ENCODE data around the gene MICAL3.
"Not testable (repeated sequence)": the region's sequence is repeated elsewhere in the genome, so short reads cannot be mapped to it uniquely, and the experiment has no call there.

MICAL3 gene

GRCh38 chr22:17773606-17774205 is 250.7 kb downstream of the MICAL3 start:
- DNase-seq = peak; percentile 71

DNA sequence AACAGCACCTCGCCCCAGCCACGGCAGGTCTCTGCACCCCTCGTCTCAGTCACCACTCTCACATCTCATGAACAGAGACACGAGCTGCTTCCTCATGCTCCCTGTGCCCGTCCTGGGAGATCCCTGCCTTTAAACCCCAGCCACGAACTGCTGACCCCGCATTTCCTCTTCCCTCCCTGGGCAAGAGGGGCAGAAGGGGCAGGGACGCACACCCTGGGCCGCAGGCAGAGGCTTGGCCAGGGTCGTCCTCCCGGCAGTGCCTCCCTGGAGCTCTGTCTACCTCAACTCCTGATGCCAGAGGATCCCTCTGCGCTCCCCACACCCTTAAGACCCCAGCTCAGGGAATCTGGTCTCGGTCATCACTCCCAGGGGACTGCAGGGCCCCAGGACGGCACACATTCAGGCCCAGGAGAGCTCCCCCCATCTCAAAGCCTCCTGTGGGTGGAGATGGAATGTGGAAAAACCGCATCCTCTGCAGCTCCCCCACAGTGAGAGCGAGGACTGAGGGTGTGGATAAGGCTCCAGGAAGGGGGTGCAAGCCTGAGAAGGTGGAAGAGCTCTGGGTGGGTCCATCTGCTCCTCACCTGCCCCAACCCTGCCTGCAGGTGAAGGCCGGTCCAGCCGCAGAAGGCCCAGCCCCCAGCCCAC is 251.3 kb downstream of the MICAL3 start:
- DNase-seq = no peak

GRCh38 chr22:17772249-17772957 is 252.0 kb downstream of the MICAL3 start:
- no peak for DNase-seq

DNA sequence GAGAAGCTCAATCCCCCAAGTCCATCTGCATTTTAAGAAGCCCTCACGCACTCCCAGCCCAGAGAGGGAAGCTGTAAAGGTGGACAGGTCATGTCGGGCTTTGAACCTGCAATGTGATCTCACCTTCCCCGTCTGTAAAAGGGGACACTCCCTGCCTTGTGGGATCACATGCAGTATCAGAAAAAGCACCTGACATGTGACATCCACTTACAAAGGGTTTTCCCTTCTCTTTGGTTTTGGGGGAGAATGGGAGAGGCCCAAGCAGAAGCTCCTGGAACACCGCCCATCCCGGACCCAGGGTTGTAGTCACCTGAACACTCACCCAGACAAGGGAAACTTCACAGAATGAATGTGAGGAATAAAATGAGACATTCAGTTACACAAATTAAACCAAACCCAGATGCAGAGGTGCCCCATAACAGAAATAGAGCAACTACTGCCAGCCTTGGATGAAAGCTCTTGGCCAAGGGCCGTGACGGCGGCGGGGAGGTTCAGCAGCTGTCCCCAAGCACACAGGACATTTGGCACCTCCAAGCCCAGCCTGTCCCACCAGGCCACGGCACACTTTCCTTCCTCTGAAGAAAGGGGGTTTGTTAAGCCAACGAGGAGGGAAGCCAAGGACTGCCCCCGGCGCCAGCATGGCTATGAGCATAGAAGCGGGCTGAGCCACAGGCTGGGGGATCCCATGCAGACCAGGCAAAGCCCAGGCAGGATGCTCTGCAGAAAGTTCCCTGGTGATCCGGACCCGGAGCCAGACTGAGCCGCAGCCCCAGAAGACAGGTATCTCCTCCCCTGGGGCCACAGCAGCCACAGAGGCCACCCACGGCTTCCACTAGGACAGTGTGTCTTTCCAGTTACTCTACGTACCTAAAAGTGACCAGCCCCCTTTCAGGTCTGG is 253.9 kb downstream of the MICAL3 start:
- DNase-seq = no peak

- no peak for DNase-seq
Measured at GRCh38 chr22:17769716-17770082, 254.7 kb downstream of the MICAL3 start.

DNA sequence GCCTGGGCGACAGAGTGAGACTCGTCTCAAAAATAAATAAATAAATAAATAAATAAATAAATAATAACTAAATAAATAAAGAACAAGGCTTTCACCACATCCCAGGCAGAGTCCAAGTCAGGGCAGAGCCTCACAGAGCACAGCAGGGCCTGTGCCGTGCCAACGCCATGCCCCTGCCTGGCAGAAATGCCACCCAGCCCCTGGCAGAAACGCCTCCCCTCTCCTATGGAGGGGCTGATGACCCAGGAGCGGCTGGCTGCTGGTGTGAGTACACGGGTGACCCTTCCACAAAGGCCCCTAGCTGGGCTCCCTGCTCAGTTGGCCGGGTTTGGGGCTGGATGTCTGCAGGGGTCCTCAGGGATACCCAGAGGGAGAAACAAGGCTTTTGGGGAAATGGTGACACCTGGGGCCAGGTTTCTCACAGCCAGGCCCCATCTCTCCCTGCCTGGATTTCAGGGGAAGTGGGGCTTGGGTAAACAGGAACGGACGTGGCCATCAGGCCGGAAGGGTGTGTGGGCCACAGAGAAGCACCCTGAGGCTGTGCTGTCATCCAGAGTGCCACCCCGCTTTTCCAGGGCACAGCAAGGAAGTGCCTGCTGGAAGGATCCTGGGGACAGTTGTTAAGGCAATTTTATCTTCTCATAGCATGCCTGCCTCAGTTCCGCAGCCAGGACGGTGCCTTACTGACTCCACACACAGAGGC is 255.2 kb downstream of the MICAL3 start:
- no peak for DNase-seq

DNA sequence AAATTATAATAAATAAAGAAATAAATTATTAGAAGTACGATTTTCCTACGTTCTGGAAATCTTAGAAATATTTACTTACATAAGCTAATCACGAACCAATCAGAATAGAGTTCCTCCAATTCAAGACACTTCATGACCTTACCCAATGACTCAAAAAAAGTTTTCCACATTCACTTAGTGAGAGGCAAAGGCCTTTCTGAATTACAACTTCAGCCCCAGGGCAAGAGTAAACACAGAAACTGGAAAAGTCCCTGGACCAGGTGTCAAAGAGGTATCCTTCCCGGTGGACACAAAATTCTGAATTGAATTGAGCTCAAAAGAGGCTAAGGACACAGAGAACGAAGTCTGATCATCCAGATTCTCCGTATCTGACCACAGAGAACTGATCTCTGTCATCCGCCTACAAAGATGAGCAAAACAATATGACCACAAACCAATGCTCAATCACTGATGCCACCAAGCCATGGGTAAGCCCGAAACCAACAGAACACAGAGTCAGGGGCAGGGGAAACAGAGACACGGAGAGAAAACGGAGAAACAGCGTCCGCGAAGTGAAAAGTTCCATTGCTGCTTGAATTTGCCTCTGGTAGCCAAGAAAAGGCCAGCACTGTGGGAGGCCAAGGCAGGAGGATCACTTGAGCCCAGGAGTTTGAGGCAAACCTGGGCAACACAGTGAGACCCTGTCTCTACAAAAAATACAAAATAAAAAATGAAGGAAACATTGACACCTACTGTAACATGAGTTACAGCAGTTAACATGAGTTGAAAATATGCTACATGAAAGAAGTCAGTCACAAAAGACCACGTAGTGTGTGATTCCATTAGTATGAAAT is 256.9 kb downstream of the MICAL3 start:
- peak; percentile 59 for DNase-seq

DNA sequence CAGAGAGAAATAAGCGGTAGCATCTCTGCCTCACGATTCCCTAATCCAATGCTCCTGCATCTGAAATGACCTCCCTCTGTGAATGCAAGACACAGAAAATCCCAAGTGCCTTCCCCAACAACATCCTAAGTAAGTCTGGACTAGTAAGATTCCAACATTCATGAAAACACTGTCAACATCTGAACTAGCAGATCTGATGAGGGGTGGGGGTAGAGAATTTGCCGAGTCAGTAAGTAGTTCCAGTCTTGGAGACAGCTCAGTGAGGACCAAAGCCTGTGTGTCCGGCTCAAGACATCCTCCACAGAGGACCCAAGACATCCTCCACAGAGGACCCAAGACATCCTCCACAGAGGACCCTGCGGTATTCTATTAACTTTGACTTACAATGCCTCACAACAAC is 259.5 kb downstream of the MICAL3 start:
- DNase-seq = not testable (repeated sequence)

- DNase-seq = no peak
Measured at GRCh38 chr22:17764036-17764435, 260.3 kb downstream of the MICAL3 start.

DNA sequence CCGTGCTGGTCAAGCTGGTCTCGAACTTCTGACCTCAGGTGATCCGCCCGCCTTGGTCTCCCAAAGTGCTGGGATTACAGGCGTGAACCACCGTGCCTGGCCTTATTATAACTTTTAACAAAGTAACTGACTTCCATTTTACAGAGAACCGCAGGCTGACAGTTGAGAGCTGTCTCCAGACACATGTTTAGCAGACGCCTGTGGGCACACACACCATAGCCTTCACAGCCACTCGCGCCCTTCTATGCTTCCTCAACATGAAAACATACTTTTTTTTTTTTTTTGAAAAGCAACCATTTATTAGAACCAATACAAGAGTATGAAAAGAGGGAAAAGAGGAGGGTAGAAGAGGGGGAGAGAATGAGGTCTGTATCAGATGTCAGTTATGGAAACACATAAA is 260.9 kb downstream of the MICAL3 start:
- not testable (repeated sequence) for DNase-seq

DNA sequence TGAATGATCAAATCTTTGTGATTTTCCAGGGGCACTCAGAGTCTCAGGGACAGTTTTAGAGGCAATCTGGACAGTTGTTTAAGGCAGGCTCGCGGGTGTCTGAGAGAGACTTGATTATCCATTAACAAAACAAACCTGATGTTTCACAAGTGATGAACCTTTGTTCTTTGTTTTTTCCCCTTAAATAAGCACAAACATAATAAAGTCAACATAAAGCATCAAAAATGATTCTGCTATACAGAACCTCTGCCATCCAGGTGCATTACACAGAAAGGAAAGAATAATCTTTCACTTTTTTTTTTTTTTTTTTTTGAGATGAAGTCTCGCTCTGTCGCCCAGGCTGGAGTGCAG is 263.2 kb downstream of the MICAL3 start:
- DNase-seq = no peak

- peak; percentile 38 for DNase-seq
Measured at GRCh38 chr22:17754233-17754925, 270.0 kb downstream of the MICAL3 start.

GRCh38 chr22:17753401-17753989 is 270.9 kb downstream of the MICAL3 start:
- DNase-seq = no peak

DNA sequence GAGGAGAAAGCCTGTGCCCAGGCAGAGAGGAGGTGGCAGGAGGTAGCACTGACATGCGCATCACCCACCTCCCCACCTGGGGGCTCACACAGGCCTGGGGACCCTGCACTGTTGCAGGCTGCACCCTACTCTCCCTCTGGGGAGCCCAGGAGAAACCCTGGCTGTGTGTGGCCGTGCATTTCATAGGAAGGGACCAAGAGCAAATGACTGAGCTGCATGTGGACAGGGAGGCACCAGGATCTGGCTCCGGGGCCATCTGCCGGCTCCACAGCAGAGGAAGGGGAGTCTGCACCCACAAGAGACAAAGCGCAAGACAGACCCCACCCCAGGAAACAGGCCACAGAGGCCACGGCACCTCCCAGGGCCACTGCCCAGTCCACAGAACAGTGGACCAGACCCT is 272.8 kb downstream of the MICAL3 start:
- DNase-seq = no peak

DNA sequence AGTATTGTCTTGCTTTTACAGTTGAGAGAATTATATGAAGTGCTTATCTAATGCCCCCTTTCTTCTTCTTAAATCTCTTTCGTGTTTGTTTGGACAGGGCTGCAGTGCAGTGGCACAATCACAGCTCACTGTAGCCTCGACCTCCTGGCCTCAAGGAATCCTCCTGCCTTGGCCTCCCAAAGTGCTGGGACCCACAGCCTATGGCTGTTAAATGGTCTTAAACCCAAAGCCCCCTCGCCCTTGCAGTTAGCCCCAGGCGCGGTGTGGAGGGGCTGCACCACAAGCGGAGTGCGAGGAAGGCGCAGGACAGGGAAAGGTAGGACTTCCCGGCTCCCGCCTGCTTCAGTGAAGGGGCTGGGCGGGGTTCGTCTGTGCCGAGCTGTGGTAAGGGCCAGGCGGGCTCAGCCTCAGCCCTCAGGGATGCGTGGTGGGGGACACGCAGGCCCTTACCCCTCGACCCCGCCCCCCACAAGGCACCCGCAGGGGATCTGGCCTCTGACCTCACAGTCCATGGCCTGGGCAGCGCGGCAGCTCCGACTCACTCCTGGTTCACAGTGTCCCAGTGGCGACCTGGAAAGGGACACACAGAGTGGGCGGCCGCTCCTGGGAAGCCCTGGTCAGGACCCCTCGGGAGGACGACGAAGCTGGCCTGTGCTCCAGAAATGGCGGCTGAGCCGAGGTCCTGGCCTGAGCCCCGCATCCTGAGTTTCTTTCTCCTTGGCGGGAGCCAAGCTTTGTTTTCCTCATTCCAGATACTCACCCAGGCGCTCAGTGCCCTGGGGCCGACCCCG is 274.6 kb downstream of the MICAL3 start:
- DNase-seq = no peak

DNA sequence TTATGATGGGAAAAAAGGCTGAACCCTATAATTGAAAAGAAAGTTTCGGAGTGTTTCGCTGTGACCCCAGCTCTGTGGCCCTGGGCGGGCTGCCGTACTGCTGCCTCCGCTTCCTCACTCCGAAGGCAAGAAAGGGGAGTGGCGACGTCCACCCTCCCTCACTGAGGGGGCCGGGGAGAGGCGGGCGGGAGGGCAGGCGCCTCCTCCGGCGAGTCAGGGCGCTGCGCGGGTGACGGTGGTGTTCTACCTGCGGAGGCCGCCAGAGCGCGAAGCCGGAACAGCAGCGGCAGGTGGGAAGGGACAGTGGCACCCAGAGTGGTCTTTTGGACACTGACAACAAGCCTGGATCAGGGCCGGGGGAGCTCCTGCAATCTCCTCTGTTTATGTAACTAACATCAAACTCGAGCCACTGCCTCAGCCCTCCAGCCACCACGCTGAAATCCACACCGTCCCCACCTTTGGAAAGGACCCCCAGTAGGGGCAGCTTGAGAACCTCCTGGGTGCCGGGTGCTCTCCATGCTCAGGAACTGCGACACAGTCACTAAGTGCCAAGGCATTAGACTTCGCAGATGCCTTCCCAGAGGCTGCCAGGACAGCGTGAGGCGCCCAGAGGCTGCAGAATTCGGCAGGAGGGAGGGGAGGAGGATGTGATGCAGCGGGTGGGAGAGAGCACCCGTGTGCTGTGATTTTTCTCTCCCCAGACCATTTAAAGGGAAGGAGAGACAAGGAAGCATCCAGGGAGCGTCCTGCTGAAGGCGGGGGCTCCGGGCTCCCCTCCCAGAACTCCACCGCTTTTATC is 275.6 kb downstream of the MICAL3 start:
- DNase-seq = no peak

DNA sequence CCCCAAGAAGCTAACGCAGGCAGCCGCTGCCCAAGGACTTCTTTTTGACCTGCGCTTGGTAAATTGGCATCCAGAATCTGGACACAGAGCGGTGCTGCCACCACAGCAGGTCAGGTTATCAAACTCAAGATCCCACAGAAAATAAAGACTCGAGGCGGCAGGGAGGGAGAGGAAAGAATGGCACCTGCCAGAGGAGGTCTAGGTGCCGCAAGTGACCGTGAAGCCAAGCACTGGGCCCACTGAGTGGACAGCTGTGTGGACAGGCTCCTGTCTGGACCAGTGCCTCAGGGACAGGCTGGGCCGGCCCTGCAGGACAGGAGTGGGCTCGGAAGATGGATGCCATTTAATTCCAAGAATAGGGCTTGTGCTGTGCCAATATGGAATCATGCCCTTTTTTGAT is 277.4 kb downstream of the MICAL3 start:
- no peak for DNase-seq

GRCh38 chr22:17744430-17744829 is 279.9 kb downstream of the MICAL3 start:
- no peak for DNase-seq

Data from CD4-positive, alpha-beta T cell treated with Interleukin-12 subunit alpha and Interleukin-12 subunit beta, for 1 hour (primary cell).